GM12865 (cell line): ENCODE data around the gene NR1H3.

ENCODE experiments used
- DNase-seq: peaks from one replicate; pipeline ENCODE4 v3.0.0; 2010; ENCODE audit warnings: low read depth
- H3K4me3 ChIP-seq: 2 replicates; pipeline ENCODE4 v1.5.1; 2011; ENCODE audit warnings: mild to moderate bottlenecking, low read depth, low read length, control low read depth
- CTCF ChIP-seq: IDR thresholded peaks from 2 replicates; pipeline ENCODE4 v1.5.1; 2011; ENCODE audit warnings: low read length, control low read depth, low read depth, inconsistent platforms; ENCODE audit not compliant: insufficient read depth; ENCODE audit errors: missing control alignments

Gene NR1H3

GRCh38 chr11:47234669-47235100 is 23.1 kb upstream of the NR1H3 start:
- no peak for TF ChIP-seq CTCF
- H3K4me3 ChIP-seq, result no peak overlapping the region
- DNase-seq, result no peak

GRCh38 chr11:47235163-47235562 is 22.6 kb upstream of the NR1H3 start:
- H3K4me3 ChIP-seq, result no peak overlapping the region
- no peak for TF ChIP-seq CTCF
- DNase-seq, result no peak

GRCh38 chr11:47236482-47236881 is 21.3 kb upstream of the NR1H3 start:
- no peak for DNase-seq

GRCh38 chr11:47239852-47240251 is 17.9 kb upstream of the NR1H3 start:
- TF ChIP-seq CTCF, result no peak
- no peak for DNase-seq
- no peak overlapping the region for H3K4me3 ChIP-seq

More at GRCh38 chr11:47236482-47236881, 21.3 kb upstream of the NR1H3 start:
- TF ChIP-seq CTCF, result no peak
- no peak overlapping the region for H3K4me3 ChIP-seq

GRCh38 chr11:47241841-47242301 is 15.9 kb upstream of the NR1H3 start:
- DNase-seq, result no peak
- no peak overlapping the region for H3K4me3 ChIP-seq
- no peak for TF ChIP-seq CTCF

- no peak for DNase-seq
- TF ChIP-seq CTCF, result no peak
- H3K4me3 ChIP-seq, result no peak overlapping the region
Measured at GRCh38 chr11:47242596-47243192, 15.1 kb upstream of the NR1H3 start.

- no peak for DNase-seq
- H3K4me3 ChIP-seq, result no peak overlapping the region
- no peak for TF ChIP-seq CTCF
Measured at GRCh38 chr11:47243454-47243853, 14.3 kb upstream of the NR1H3 start.
